Measurements from ENCODE around the gene GPR108.

The GPR108 gene

DNA sequence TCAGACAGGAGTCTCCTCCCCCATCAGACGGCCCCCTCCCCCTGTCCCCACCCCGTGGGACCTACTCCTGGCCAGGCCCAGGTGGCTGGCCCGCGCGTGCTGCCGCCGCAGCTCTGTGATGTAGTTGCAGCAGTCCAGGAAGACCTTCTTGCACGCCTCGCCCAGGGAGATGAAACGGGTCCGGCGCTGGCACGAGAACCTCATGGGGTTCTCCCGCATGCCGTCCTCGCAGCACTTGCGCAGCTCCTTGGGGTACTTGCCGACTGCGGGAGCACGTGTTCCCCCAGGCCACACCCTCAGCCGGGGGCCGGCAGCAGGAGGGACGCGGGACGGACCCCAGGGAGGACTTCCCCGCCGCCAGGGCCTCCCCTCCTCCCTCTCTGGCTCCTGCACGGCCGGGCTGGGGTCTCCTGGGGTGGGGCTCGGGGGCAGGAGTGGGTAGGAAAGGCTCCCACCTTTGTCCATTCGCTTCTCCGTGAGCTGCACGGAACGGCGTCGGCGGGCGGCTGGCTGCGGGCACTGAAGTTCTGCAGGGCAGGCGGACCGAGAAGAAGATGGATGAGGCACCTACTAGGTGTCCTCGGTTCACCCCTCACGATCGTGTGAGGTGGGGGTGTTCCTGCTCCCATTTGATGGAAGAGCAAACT, 30.2 kb downstream of the GPR108 start:
- no peak for DNase-seq (ENCODE audit: low read depth)

DNA sequence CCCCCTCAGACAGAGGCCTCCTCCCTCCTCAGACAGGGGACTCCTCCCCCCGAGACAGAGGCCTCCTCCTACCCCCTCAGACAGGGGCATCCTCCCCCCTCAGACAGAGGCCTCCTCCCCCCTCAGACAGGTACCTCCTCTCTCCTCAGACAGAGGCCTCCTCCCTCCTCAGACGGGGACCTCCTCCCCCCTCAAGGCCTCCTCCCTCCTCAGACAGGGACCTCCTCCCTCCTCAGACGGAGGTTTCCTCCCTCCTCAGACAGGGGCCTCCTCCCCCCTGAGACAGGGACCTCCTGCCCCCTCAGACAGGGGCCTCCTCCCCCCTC, 30.8 kb downstream of the GPR108 start:
- DNase-seq (ENCODE audit: low read depth), result no peak

- DNase-seq (ENCODE audit: low read depth), result no peak
Observed at GRCh38 chr19:6705931-6706632, 31.3 kb downstream of the GPR108 start.

- no peak for DNase-seq (ENCODE audit: low read depth)
Observed at GRCh38 chr19:6700586-6701316, 36.6 kb downstream of the GPR108 start.

- DNase-seq (ENCODE audit: low read depth), result no peak
Observed at GRCh38 chr19:6699935-6700334, 37.4 kb downstream of the GPR108 start.

DNA sequence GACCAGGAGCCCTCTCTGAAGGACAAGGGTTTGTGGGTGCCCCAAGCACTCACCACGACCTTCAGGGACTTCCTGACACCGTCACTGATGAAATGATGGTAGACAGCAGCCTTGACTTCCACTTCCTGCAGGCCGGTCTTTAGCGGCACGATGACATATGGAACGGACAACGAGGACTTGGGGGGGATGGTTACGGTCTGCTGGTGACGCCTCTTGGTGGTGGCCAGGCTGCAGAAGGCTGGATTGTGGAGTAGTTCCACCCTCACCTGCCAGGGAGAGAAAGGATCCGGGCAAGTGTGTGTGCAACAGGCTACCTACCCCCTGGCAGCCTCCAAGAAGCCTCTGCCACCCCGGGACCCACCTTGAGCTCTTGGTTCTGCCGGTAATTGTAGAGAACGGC, 40.1 kb downstream of the GPR108 start:
- no peak for DNase-seq (ENCODE audit: low read depth)

GRCh38 chr19:6696239-6696820, 41.0 kb downstream of the GPR108 start:
- DNase-seq (ENCODE audit: low read depth), result no peak

GRCh38 chr19:6694147-6694815, 43.1 kb downstream of the GPR108 start:
- DNase-seq (ENCODE audit: low read depth), result no peak

GRCh38 chr19:6693681-6694080, 43.7 kb downstream of the GPR108 start:
- DNase-seq (ENCODE audit: low read depth), result no peak

DNA sequence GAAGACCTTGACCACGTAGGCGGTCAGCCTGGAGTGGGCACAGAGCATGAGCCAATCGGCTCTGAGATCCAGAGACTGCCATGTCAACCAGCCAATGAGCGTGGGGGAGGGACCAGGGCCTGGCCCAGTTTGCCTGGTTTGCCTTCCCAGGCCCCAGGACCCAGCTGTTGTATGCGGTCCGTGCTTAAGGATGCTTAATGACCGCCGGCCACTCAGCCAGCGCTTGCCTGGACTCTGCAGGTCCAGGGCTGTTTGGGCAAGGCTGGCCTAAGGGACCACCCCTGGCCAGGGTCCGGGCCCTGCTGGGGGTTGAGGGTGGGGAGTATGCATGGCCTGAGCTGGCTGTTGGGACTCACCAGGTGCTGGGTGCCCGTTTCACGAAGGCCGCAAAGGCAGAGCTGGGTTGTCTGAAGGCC, 44.3 kb downstream of the GPR108 start:
- DNase-seq (ENCODE audit: low read depth), result no peak

DNA sequence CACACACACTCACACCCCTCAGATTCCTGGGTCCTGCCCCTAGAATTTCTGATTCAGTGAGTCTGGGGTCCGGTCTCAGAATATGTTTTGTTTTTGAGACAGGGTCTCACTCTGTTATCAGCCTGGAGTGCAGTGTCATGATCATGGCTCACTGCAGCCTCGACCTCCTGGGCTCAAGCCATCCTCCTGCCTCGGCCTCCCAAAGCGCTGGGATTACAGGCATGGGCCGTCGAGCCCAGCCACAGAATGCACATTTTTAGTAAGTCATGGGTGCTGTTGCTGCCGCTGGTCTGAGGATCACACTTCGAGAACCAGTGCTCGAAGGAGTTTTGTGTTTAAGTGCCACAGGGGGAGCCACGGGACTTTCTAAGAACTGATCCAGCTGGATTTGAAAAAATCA, 45.4 kb downstream of the GPR108 start:
- DNase-seq (ENCODE audit: low read depth), result no peak

DNA sequence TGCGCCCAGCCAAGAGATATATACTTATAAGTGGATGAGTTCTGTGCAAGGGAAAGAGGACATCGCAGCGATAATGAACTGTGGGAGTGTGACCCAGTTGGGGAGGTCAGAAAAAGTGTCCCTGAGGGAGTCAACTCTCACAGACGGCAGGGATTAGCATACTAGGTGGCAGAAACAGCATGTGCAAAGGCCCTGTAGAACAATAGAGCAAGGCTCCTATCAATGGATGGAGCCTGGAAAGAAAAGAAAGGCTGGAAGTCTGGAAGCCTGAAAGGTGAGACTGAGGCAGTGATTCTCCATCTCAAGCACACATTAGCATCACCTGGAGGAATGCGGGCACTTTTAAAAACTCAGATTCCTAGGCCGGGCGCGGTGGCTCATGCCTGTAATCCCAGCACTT, 46.0 kb downstream of the GPR108 start:
- no peak for DNase-seq (ENCODE audit: low read depth)

- DNase-seq (ENCODE audit: low read depth), result no peak
Observed at GRCh38 chr19:6690160-6690885, 47.1 kb downstream of the GPR108 start.

- no peak for DNase-seq (ENCODE audit: low read depth)
Observed at GRCh38 chr19:6687114-6687513, 50.3 kb downstream of the GPR108 start.

- no peak for DNase-seq (ENCODE audit: low read depth)
Observed at GRCh38 chr19:6686628-6686975, 50.8 kb downstream of the GPR108 start.

DNA sequence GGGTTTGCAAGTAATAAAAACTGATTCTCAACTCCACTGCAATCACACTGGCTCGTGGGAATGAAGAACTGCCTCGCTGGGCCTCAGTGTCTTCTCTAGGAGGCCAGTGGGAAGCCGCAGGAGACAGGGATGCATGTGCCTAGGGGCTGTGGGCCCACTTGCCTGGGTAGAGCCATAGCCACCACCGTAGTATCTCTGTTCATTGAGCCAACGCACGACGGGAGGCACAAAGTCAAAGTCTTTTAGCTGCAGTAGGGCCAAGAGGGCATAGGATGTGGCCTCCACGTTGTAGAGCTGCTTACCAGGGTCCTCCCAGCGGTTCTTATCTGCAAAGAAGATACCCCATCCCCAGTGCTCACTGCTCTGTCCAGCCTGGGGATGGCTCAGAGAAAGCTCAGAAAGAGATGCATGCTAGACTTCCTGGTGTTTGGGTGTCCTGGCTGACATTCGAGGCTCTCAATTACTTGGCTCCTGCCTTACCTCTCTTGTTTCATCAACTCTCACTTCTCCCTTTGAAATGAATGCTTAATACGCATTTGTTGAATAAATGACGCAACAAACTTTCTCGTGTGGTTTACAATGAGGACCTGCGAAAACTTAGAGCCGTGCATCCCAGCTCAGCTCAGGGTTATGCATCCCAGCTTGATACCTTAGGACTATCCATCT, 51.3 kb downstream of the GPR108 start:
- DNase-seq (ENCODE audit: low read depth), result no peak

DNA sequence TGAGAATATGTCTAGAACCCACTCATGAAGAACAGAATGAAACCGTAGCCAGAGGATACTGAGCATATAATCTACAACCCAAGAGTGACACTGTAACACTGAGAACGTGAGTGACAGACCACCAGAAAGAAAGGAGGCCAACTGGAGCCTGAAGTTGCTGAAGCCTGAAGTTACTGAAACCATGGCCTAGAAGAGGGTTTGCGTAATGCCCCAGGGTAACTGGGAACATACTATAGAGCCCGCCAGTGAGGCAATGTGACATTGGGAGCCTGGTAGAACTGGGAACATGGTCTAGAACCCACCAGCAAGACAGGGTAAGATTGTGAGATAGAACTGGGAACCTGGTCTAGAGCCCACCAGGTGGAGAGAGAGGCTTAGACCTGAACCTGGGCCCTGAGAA, 51.9 kb downstream of the GPR108 start:
- DNase-seq (ENCODE audit: low read depth), result no peak

- DNase-seq (ENCODE audit: low read depth), result no peak
Observed at GRCh38 chr19:6683971-6684370, 53.4 kb downstream of the GPR108 start.

- DNase-seq (ENCODE audit: low read depth), result no peak
Observed at GRCh38 chr19:6682607-6683128, 54.7 kb downstream of the GPR108 start.

GRCh38 chr19:6680141-6680540, 57.2 kb downstream of the GPR108 start:
- DNase-seq (ENCODE audit: low read depth), result no peak

Measured in fibroblast of gingiva (primary cell).